ENCODE results near the gene CYP4F22.
"Not testable (repeated sequence)": the region's sequence is repeated elsewhere in the genome, so short reads cannot be mapped to it uniquely, and the experiment has no call there.

CYP4F22 gene

DNA sequence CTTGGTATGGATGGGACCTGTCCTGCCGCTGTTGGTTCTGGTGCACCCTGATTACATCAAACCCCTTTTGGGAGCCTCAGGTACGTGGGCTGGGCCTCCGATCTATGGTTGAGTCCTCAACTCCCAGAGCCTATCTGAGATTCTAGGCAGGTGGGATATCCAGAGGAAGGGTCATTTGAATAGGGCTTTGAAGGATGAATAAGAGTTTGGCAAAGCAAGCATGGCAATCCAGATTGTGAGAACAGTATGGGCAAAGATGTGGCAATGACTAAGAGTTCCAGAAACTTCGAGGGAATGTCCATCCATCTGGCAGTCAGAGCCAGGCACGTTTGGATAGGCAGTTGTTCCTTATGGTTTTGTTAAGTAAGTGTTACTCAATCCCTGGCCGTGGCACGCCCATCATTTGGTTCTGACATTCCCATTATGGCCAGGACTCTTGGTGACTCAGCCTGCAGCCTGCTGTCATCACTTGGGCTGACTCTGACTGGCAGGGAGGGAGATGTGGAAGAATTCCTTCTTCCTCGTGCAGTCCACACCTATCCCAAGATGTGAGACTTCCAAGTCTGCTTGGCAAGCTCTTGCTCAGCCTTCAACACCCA is 21.5 kb downstream of the CYP4F22 start:
- no peak overlapping the region for H3K9ac ChIP-seq (ENCODE audit: insufficient read length, low read depth)
- H3K9me3 ChIP-seq (ENCODE audit: insufficient read depth, low read length) = no peaks in the 10 kb centered on the region
- no peak for TF ChIP-seq YY1 (IDR thresholded peaks at IDR 0.05; ENCODE audit: insufficient read depth, insufficient read length)
- no peak for TF ChIP-seq SUZ12 (IDR thresholded peaks at IDR 0.05; ENCODE audit: extremely low read depth, insufficient read depth, insufficient read length)
- TF ChIP-seq ZNF274 (IDR thresholded peaks at IDR 0.05; ENCODE audit: low read depth, low read length) = no peak
- no peak for DNase-seq (ENCODE audit: low read depth, low spot score)
- H3K4me1 ChIP-seq (ENCODE audit: insufficient read depth, insufficient read length) = peaks cover 6% of the 10 kb centered on the region
- H3K4me3 ChIP-seq (ENCODE audit: insufficient read length, low read depth) = no peak overlapping the region
- H3K36me3 ChIP-seq (ENCODE audit: insufficient read depth, insufficient read length, low read length) = no peaks in the 10 kb centered on the region
- no peaks in the 10 kb centered on the region for H3K27me3 ChIP-seq (ENCODE audit: insufficient read depth, insufficient read length)

- DNase-seq (ENCODE audit: low read depth, low spot score) = no peak
- Histone ChIP-seq H3K4me1 (ENCODE audit: insufficient read depth, insufficient read length) (peaks cover 6% of the 10 kb centered on the region), H3K27me3 (ENCODE audit: insufficient read depth, insufficient read length) (no peaks in the 10 kb centered on the region), H3K9ac (ENCODE audit: insufficient read length, low read depth) (peak overlapping the region; percentile 26), H3K4me3 (ENCODE audit: insufficient read length, low read depth) (no peak overlapping the region), H3K9me3 (ENCODE audit: insufficient read depth, low read length) (no peaks in the 10 kb centered on the region), H3K36me3 (ENCODE audit: insufficient read depth, insufficient read length, low read length) (no peaks in the 10 kb centered on the region)
- TF ChIP-seq ZNF274 (IDR thresholded peaks at IDR 0.05; ENCODE audit: low read depth, low read length) (no peak), SUZ12 (IDR thresholded peaks at IDR 0.05; ENCODE audit: extremely low read depth, insufficient read depth, insufficient read length) (no peak), YY1 (IDR thresholded peaks at IDR 0.05; ENCODE audit: insufficient read depth, insufficient read length) (no peak)
Measured at GRCh38 chr19:15532779-15533521, 24.6 kb downstream of the CYP4F22 start.

DNA sequence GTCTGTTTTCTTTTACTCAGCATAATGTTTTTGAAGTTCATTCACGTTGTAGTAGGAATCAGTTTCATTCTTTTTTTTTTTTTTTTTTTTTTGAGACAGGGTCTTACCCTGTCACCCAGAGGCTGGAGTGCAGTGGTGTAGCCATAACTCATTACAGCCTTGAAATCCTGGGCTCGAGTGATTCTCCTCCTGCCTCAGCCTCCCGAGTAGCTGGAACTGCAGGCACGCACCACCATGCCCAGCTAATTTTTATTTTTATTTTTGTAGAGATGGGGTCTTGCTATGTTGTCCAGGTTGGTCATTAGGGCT is 25.2 kb downstream of the CYP4F22 start:
- H3K27me3 ChIP-seq (ENCODE audit: insufficient read depth, insufficient read length); H3K9ac ChIP-seq (ENCODE audit: insufficient read length, low read depth); H3K9me3 ChIP-seq (ENCODE audit: insufficient read depth, low read length); H3K4me3 ChIP-seq (ENCODE audit: insufficient read length, low read depth); DNase-seq (ENCODE audit: low read depth, low spot score); H3K36me3 ChIP-seq (ENCODE audit: insufficient read depth, insufficient read length, low read length); H3K4me1 ChIP-seq (ENCODE audit: insufficient read depth, insufficient read length): not testable (repeated sequence)

DNA sequence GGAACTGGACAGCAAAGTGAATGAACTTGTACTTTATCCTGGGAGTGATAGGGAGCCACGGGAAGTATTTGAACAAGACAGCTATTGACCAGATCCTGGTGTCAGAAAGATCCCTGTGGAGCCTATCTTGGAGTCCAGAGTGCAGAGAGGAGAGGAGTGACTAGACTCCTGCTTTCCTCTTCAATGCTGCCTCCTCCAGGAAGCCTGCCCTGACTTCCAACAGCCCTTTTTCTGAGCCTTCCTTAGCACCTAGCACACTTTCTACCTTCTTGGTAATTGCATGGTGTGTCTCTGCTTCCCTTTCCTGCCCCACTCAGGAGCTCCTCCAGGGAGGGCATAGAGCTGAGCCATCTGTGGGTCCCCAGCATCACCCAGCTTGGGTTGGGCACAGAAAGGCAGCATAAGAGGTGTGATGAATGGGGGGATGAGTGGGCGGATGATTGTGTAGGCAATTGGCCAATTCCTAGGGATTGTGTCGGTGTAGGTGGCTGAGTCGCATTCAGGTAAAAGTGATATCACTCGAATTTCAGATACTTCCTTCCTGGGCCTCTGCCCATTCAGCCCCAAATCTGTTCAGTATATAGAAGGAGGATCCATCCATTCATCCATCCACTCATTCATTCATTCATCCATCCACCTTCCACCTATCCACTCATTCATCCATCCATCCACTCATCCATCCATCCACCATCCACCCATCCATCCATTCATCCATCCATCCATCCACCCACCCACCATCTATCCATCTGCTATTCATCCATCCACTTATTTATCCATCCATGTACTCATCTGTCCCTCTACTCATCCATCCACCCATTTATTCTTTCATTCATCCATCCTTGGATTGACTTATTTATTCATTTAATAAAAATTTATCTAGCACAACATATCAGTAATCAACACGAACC is 26.9 kb downstream of the CYP4F22 start:
- no peak overlapping the region for H3K4me3 ChIP-seq (ENCODE audit: insufficient read length, low read depth)
- H3K9me3 ChIP-seq (ENCODE audit: insufficient read depth, low read length) = no peaks in the 10 kb centered on the region
- no peaks in the 10 kb centered on the region for H3K27me3 ChIP-seq (ENCODE audit: insufficient read depth, insufficient read length)
- H3K9ac ChIP-seq (ENCODE audit: insufficient read length, low read depth) = no peak overlapping the region
- H3K36me3 ChIP-seq (ENCODE audit: insufficient read depth, insufficient read length, low read length) = no peaks in the 10 kb centered on the region
- no peak for DNase-seq (ENCODE audit: low read depth, low spot score)
- peaks cover 3% of the 10 kb centered on the region for H3K4me1 ChIP-seq (ENCODE audit: insufficient read depth, insufficient read length)
- TF ChIP-seq ZNF274 (IDR thresholded peaks at IDR 0.05; ENCODE audit: low read depth, low read length) (no peak), YY1 (IDR thresholded peaks at IDR 0.05; ENCODE audit: insufficient read depth, insufficient read length) (no peak), SUZ12 (IDR thresholded peaks at IDR 0.05; ENCODE audit: extremely low read depth, insufficient read depth, insufficient read length) (no peak)

GRCh38 chr19:15536350-15536749 is 28.0 kb downstream of the CYP4F22 start:
- Histone ChIP-seq H3K27me3 (ENCODE audit: insufficient read depth, insufficient read length) (no peaks in the 10 kb centered on the region), H3K36me3 (ENCODE audit: insufficient read depth, insufficient read length, low read length) (no peaks in the 10 kb centered on the region), H3K9me3 (ENCODE audit: insufficient read depth, low read length) (no peaks in the 10 kb centered on the region), H3K9ac (ENCODE audit: insufficient read length, low read depth) (no peak overlapping the region), H3K4me3 (ENCODE audit: insufficient read length, low read depth) (no peak overlapping the region), H3K4me1 (ENCODE audit: insufficient read depth, insufficient read length) (peaks cover 3% of the 10 kb centered on the region)
- DNase-seq (ENCODE audit: low read depth, low spot score) = no peak
- TF ChIP-seq ZNF274 (IDR thresholded peaks at IDR 0.05; ENCODE audit: low read depth, low read length) = no peak
- TF ChIP-seq SUZ12 (IDR thresholded peaks at IDR 0.05; ENCODE audit: extremely low read depth, insufficient read depth, insufficient read length) = no peak
- TF ChIP-seq YY1 (IDR thresholded peaks at IDR 0.05; ENCODE audit: insufficient read depth, insufficient read length) = no peak

- Histone ChIP-seq H3K27me3 (ENCODE audit: insufficient read depth, insufficient read length) (no peaks in the 10 kb centered on the region), H3K4me1 (ENCODE audit: insufficient read depth, insufficient read length) (peaks cover 2% of the 10 kb centered on the region), H3K9ac (ENCODE audit: insufficient read length, low read depth) (no peak overlapping the region), H3K36me3 (ENCODE audit: insufficient read depth, insufficient read length, low read length) (no peaks in the 10 kb centered on the region), H3K4me3 (ENCODE audit: insufficient read length, low read depth) (no peak overlapping the region), H3K9me3 (ENCODE audit: insufficient read depth, low read length) (no peaks in the 10 kb centered on the region)
- no peak for TF ChIP-seq SUZ12 (IDR thresholded peaks at IDR 0.05; ENCODE audit: extremely low read depth, insufficient read depth, insufficient read length)
- no peak for TF ChIP-seq ZNF274 (IDR thresholded peaks at IDR 0.05; ENCODE audit: low read depth, low read length)
- no peak for TF ChIP-seq YY1 (IDR thresholded peaks at IDR 0.05; ENCODE audit: insufficient read depth, insufficient read length)
- no peak for DNase-seq (ENCODE audit: low read depth, low spot score)
Measured at GRCh38 chr19:15538774-15539173, 30.4 kb downstream of the CYP4F22 start.

DNA sequence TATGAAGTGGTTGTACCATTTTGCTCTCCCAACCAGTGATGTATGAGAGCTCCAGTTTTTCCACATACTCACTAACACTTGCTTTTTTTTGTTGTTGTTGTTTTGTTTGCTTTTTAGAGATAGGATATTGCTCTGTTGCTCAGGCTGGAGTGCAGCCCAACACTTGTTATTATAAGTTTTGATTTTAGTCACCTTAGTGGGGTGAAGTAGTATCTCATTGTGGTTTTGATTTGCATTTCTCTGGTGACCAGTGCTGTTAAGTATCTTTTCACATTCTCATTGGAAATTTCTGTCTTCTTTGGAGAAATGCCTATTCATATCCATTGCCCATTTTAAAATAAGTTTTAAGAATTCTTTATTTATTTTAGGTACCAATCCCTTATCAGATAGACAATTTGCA is 31.3 kb downstream of the CYP4F22 start:
- Histone ChIP-seq H3K27me3 (ENCODE audit: insufficient read depth, insufficient read length) (no peaks in the 10 kb centered on the region), H3K36me3 (ENCODE audit: insufficient read depth, insufficient read length, low read length) (no peaks in the 10 kb centered on the region), H3K9me3 (ENCODE audit: insufficient read depth, low read length) (no peaks in the 10 kb centered on the region), H3K4me3 (ENCODE audit: insufficient read length, low read depth) (no peak overlapping the region), H3K9ac (ENCODE audit: insufficient read length, low read depth) (no peak overlapping the region), H3K4me1 (ENCODE audit: insufficient read depth, insufficient read length) (peaks cover 3% of the 10 kb centered on the region)
- TF ChIP-seq YY1 (IDR thresholded peaks at IDR 0.05; ENCODE audit: insufficient read depth, insufficient read length) (no peak), ZNF274 (IDR thresholded peaks at IDR 0.05; ENCODE audit: low read depth, low read length) (no peak), SUZ12 (IDR thresholded peaks at IDR 0.05; ENCODE audit: extremely low read depth, insufficient read depth, insufficient read length) (no peak)
- no peak for DNase-seq (ENCODE audit: low read depth, low spot score)

Measured in NT2/D1 (cell line).